ENCODE measurements around the gene NTRK2.

The NTRK2 gene

GRCh38 chr9:84669288-84670137, at the start of gene NTRK2:
NTRK2 (plus strand) TSS chr9:84669729; CDS start chr9:84670749, 1,020 bp downstream.
- no peak for DNase-seq

- no peak for DNase-seq
These were observed 49.2 kb upstream of the NTRK2 start for GRCh38 chr9:84620338-84620737.

GRCh38 chr9:84621811-84622210, 47.7 kb upstream of the NTRK2 start:
- no peak for DNase-seq

GRCh38 chr9:84622981-84623380, 46.5 kb upstream of the NTRK2 start:
- no peak for DNase-seq

GRCh38 chr9:84636436-84636835, 33.1 kb upstream of the NTRK2 start:
- DNase-seq, result no peak

GRCh38 chr9:84642553-84643141, 26.9 kb upstream of the NTRK2 start:
- DNase-seq, result no peak

- no peak for DNase-seq
These were observed 21.8 kb upstream of the NTRK2 start for GRCh38 chr9:84647699-84648098.

GRCh38 chr9:84652496-84653120, 16.9 kb upstream of the NTRK2 start:
- no peak for DNase-seq

GRCh38 chr9:84655447-84655846, 14.1 kb upstream of the NTRK2 start:
- no peak for DNase-seq

GRCh38 chr9:84659313-84659712, 10.2 kb upstream of the NTRK2 start:
- no peak for DNase-seq

- no peak for DNase-seq
These were observed 9.8 kb upstream of the NTRK2 start for GRCh38 chr9:84659773-84660172.

GRCh38 chr9:84667571-84668195, 1.8 kb upstream of the NTRK2 start:
- DNase-seq, result no peak

GRCh38 chr9:84668196-84669012, 1.1 kb upstream of the NTRK2 start:
- DNase-seq, result peak; percentile 67

GRCh38 chr9:84669013-84669287, 579 bp upstream of the NTRK2 start:
- DNase-seq, result no peak

- no peak for DNase-seq
These were observed 861 bp downstream of the NTRK2 start for GRCh38 chr9:84670138-84671041.

- no peak for DNase-seq
These were observed 2.3 kb downstream of the NTRK2 start for GRCh38 chr9:84671586-84672521.

GRCh38 chr9:84673806-84674205, 4.3 kb downstream of the NTRK2 start:
- DNase-seq, result no peak

GRCh38 chr9:84677080-84677479, 7.6 kb downstream of the NTRK2 start:
- no peak for DNase-seq

- DNase-seq, result no peak
These were observed 10.0 kb downstream of the NTRK2 start for GRCh38 chr9:84679571-84679970.

GRCh38 chr9:84681516-84682285, 12.2 kb downstream of the NTRK2 start:
- no peak for DNase-seq
